NCI-H146 treated with DMSO at 0.1 percent for 48 hours (cell line): ENCODE results near the gene ZNF436.

ENCODE experiments used
- DNase-seq: peaks from one replicate; lab custom pipeline; 2025; ENCODE audit not compliant: unreplicated experiment; lab: John Stamatoyannopoulos, UW

ZNF436 gene

DNA sequence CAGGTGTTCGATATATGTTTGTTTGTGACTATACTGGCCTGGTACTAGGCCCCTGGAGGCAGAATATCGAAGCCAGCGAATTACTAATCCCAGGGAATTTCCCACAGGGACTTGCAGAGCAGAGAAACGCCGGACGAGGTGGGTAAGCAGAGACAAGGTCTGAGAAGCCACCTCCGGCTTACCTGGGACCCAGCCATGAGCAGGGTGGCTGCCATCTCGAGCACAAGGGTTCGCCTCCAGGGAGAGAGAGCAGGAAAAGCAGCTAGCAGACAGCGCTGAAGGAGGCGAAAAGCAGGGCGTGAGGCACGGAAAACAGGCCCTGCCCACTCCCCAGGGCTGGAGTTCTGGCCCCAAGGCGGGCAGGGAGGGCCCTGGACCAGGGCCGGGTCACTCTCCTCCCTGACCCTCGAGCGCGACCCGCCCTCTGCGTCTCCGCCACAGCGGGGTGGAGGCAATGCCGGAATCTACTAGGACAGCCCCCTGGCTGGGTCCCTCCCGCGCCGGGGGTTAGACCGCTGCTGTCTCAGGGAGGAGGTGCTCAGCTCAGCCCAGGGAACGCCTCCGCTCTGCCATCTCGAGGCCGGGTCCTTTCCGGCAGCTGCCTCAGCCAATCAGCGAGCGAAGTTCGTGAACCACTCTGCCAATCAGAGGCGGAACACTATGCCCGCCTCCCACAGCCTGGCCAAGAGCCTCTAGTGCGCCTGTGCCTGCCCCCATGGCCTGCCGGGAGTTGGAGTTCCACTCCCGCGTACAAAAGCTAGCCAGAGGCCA is 1.7 kb downstream of the ZNF436 start:
- peak; percentile 94 for DNase-seq

DNA sequence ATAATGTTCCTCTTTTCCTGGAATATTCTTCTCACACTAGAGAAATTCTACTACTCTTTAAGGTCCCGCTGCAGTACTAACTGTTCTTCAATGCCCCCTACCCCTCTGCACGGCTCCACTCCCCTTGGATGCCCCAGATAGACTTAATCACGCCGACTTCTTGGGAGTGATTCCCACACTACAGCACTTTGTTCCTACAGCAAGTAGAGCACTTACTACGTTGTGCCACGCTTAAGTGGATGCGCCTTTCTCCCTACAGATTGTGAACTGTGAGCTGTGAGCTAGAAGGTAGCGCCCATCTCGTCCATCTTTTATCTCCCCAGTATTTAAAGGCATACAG is 2.2 kb downstream of the ZNF436 start:
- DNase-seq = no peak

DNA sequence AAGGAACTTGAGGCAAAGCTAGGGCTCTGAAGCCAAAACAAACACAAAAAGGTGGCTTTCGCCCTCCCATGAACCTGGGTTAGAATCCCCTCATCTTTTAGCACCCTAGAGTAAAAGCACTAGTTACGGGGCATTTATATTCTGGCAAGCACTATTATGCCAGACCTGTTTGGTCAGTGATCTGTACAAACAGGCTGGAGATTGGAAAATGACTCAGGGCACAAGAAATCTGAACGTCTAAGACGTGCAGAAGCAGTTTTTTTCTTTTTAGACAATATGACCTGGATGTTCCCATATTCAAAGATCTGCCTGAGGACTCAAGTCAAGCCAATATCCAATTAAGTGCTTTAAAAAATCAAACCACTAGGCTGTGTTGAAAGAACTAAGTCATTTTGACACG is 3.0 kb downstream of the ZNF436 start:
- DNase-seq = no peak

DNA sequence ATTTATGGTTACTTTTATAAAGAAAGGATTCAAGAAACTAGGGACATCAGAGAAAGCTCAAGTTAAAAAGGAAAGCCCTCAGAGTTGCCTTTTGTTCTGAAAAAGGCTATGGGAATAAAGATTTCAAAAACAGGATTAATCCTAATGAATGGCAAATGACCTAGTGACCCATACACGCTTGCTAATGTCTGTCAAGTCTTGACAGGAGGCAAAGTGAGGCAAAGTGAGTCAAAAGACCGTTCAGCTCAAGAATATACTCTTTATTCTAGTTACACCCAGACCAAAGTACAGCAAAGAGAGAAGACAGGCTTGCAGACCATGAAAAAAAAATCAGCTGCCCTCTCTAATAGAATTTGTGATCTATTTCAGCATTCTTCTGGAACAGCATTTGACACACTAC is 3.5 kb downstream of the ZNF436 start:
- DNase-seq = no peak

DNA sequence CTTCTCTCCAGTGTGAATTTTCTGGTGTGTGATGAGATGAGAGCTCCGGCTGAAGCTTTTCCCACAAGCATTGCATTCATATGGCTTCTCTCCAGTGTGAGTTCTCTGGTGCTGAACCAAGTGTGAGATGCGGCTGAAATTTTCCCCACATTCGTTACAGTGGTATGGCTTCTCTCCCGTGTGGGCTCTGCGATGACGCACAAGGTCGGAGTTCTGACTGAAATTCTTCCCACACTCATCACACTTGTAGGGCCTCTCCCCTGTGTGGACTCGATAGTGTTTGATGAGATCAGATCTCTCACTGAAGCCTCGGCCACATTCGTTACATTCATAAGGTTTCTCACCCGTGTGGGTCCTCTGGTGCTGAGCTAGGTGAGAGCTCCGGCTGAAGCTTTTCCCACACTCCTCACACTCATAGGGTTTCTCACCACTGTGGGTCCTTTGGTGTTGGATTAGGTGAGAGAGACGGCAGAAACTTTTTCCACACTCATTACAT is 7.4 kb downstream of the ZNF436 start:
- no peak for DNase-seq

DNA sequence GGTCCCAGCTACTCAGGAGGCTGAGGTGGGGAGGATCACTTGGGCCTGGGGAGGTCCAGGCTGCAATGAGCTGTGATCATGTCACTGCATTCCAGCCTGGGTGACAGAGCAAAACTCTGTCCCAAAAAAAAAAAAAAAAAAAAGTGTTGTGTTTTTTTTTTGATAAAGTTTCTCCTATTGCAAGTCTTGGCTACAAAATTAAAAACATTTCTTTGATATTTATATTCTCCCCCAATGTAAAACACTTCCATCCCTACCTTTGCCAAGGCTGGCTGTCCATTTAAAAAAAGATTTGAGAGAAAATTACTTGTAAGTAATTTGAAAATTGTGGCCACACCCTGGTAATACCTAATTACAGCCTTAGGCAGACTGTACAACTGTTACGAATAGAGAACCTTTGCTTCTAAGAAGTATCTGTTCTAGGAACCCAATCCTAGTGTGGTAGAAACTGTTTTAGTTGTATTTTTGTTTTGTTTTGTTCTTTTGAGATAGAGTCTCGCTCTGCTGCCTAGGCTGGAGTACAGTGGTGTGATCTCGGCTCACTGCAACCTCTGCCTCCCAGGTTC is 11.2 kb downstream of the ZNF436 start:
- no peak for DNase-seq

DNA sequence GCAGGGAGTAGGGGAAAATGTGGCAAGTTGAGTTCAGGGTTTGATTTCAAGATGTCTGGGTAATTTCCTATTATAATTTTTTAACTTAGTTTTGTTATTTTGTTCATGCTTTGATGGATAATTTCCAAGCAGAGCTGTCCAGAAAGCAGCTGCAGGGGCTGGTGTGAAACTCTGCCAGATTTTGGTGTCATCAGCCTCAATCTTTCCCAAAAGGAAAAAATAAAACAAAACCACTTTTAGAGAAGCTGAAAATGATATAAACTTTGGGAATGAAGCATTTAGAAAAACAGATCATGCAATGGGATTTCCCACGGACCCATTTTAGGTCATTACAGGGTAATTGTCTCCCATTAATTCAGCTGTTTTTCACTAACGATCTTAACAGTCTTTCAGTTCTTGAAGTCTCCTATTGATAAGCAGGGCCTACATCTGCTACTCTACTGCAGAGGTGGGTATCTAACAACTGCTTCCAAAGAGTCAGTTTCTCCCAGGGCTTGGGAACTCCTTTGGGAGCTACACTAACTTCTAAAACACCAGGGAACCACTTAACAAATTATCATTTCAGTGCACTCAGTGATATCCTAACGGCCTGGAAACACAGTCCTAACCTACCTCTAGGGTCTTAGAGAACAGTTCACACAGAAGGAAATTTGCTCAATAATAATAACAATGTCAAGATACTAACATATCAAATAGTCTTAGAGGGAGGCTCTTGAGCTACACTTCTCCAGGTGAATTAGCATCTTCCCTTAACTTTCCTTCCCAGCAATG is 12.3 kb downstream of the ZNF436 start:
- DNase-seq = no peak

DNA sequence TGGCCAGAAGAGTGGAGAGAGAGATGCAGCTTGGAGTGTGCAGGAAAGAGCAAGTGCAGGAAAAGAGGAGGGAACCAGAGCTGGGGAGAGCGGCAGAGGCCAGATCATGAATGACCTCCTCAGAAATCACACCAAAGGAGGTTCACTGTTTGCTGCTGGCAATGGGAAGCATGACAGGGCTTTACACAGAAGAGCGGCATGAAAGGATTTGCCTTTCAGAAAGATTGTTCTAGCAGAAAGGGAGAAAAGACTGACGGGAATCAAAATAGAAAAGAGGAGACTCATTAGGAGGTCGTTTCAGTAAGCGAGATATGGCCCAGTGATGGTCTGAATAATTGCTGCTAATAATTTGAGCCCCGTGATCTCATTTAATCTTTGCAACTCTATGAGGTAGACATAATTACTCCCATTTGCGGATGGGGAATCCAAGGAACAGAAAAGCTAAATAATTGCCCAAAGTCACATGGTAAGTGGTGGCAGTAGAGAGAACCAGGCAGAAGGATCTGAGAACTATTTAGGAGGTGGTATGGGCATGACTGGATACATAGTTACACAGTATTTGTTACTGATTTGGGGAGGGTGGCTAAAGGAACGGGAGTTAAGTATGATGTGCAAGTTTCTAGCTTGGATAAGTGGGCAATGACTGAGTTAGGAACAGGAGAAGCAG is 13.0 kb downstream of the ZNF436 start:
- DNase-seq = no peak

DNA sequence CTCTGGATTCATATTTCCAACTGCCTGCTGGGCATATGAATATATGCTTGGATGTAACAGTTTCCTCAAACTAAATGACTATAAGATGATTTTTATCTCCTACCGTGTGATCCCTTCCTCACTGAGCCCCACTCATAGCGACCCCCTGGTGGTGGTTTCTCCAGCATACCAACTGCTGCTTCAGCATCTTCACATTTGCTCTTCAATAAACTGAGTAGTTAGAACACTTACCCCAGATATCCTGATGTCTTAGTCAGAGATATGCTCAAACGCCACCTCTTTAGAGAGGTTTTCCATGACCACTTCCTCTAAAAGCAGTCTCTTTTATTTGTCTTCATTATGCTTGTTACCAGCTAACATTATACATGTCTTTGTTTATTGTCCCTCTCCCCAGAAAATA is 15.4 kb downstream of the ZNF436 start:
- no peak for DNase-seq

DNA sequence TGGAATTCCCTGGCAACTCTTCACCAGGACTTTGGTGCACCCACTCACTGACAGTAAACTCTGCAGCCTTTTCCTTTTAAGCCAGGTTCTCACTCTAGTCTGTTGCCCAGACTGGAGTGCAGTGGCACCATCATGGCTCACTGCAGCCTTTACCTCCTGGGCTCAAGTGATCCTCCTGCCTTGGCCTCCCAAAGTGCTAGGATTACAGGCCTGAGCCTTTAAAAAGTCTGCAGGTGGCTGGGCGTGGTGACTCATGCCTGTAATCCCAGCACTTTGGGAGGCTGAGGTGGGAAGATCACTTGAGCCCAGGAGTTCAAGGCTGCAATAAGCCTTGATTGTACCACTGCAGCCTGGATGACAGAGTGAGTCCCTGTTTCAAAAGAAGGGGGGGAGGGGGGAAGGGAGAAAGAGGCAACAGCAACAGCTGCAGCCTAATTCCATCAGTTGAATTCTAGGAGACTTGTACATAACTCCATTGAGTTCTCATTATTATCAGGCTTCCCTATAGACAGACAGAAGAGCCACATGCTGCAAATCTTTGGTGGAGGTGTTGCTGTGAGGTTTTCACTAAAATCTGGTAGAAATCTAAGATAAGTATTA is 17.4 kb downstream of the ZNF436 start:
- no peak for DNase-seq

DNA sequence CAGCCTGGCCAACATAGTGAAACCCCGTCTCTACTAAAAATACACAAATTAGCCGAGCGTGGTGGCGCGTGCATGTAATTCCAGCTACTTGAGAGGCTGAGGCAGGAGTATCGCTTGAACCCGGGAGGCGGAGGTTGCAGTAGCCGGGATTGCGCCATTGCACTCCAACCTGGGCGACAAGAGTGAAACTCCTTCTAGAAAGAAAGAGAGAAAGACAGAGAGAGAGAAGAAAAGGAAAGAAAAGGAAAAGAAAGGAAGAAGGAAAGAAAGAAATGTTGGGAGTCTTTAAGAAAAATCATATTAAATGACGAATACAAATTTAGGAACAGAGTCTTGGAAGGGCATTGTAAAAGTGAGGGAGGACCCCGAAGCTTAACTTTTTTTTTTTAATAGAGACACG is 23.7 kb downstream of the ZNF436 start:
- no peak for DNase-seq

DNA sequence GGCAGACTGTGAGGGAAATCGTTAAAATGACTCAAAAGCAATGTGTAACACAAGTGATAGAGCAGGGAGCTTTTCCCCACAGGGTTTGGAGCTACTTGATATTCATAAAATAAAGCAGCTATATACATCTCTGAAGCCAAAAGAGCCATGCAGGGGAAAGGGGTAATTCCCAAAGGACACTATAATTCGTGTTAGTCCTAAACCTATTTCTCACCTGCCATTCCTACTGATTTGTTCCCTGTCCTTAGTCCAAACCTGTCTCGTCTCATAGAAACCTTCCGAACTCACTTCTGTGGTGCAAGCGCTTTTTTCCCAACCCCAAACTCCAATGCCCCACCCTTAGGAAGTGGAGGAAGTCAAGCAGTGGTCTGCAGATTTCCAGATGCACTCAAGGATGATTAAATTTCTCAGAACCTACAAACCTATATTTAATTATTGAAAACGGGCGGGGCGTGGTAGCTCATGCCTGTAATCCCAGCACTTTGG is 24.6 kb downstream of the ZNF436 start:
- DNase-seq = peak; percentile 16

DNA sequence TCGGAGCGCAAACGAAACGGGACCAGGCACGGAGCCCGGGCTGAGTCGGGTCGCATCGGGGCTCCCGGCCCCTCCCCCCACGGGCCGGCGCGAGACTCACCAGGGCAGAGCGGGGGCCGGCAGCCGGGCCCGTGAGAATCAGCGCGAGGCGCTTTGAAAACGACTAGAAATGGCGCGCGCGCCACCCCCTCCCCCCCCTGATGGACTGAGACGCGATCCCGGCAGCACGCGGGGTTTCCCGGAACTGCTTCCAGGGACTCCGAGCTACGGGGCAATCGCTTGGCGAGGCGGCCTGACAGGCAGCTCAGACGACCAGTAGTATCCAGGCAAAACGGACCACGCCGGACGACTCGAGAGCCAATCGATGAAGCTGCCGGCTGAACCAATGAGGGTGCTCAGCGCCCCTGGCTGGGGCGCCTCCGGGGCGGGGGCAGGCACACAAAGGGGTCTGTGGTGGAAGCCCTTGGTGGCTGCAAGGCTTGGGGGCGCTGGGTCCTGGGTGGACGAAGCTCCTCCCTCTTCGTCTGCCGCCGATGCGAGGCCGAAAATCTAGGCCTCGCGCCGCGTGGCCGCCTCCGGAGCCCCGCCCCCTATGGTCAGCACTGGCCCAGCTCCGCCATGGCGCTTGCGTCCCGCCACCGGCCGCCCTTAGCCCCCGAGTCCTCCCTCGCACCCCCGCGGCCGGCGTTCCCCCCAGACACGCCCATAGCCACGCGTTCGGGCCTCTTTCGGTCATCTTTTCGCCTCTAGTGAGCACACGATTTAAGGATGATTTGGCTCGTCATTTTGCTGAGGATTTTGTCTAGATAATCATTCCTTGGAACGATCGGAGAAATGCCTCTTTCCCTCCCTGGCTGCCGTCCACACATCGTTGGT is 25.3 kb downstream of the ZNF436 start, which contains the start of gene HNRNPR:
Gene HNRNPR, minus strand, starts transcription at position 174 of the 876 bp plus-strand sequence. CDS start 3,276 bp downstream, outside the sequence.
- peak; percentile 94 for DNase-seq

DNA sequence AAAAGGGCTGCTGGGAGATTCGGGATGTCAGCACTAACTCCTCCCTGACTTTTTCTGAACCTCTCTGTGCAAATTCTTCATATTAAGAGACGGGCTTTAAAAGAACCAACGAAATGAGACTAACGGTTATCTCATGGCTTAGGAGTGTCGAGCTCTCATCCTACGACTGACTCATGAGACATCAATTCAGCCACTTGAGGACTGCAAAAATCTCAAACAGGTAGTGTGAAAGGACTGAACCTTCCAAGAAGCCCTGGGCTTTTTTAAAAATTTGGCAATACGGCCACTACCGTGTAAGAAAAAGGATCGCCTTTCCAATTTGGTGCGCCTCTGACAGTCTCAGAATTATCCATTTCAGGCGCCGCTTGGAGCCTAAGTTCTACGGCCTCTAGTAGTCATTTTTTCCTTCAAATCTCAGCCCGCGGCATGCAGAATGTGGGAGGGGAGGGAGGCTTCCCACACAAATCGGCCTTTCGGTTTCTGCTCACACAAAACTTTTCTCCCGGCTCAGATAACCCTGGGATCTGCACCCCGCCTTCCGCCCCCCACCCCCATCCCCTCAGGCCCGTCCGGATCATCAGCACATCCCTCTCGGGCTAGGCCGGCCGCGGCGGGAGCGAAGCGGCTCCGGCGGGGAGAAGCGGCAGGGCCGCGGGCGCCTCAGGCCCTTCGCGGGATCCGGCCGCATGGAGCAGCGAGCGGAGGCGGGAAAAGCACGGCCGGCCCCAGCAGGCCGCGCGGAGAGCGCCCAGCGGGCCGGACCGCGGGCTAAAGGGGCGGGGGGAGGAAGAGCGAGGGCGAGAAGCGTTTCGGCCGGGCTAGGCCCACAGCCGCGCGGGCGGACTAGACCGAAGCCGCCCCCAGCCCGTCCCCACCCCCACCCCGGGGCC is 26.2 kb downstream of the ZNF436 start:
- DNase-seq = no peak

DNA sequence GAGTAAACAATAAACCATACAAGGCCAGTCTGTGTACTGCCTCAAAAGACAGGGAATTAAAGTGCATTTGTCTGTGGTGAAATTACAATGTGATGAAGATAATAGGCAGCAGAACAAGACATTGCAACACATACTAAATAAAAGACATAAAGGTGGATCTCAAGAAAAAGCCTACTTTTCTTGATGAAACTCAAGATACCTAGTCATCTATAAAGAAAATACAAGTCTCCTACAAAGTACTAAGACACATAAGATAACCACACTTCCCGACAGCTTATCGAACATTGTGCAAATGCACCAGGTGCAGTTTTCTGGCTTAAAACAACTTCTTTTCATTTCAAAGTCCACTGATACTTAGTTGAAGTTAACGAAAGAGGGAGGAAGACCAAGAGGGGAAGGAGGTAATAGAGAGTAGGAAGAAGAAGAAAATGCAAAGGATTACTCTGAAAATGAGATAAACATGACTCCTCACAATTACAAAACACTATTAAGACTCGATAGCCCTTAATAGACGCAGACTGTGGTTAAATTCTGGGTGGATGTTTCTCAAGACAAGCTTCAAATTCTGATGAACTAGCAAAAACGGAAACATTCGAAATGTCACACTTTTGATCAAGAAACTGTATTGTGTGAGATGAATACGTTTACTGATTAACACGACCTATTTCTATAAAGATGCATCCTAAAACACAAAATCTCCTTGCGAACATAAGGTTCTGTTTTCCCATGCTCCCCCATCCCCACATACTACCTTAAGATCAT is 27.5 kb downstream of the ZNF436 start:
- no peak for DNase-seq

DNA sequence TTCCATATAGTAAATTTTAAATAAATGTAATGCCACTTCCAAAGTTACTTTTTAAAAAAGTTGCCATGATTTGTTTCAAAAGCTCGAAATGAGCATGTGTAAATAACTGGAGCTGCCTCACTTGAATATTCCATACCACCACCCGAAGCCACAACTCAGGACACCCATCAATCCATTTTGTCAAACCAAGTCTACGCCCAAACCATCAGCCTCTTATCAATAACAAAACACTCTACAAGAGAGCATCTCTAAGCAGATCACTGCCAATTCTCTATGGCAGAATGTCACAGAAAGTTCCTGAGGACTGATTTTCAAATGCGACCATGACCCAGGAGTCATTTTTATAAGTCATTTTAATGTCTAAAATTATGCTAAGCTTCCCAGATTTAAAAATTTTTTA is 30.0 kb downstream of the ZNF436 start:
- no peak for DNase-seq

DNA sequence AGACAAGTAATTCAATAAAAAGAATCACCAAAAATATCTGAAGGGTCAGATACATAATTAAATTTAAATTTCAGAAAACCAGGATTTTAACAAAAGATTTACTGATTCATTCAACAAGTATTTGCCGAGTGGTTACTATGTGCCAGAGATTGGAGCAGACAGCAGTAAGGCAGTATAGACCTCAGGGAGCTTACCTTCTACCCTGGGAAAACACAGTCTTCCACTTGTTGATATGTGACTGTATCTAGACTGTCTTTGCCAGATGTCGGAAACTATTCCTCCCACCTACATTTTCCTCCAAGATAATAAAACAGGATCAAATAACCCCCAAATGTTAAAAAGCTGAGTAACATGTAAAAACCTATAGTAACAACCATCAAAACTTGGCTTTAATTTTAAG is 31.8 kb downstream of the ZNF436 start:
- DNase-seq = no peak

DNA sequence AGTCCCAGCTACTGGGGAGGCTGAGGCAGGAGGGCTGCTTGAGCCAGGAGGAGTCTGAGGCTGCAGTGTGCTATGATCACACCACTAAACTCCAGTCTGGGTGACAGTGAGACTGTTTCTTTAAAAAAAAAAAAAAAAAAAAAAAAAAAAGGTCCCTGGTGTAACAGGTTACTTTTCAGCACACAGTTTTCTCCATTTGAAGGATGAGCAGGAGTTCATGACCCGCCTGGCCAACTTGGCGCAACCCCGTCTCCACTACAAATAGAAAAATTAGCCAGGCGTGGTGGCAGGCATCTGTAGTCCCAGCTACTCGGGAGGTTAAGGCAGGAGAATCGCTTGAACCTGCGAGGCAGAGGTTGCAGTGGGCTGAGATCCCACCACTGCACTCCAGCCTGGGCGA is 37.9 kb downstream of the ZNF436 start:
- no peak for DNase-seq
